BJ (cell line): Measurements from ENCODE around the gene KIAA0232. TPM values are rescaled to one million over a fixed set of nuclear protein-coding genes. Genes with fewer than 3 reads are reported as not detected.

ENCODE experiments used
- CTCF ChIA-PET: fragments of 350-600 bp; formaldehyde crosslinking; extraction: SDS; loops from one replicate; lab custom pipeline; 2021; ENCODE audit warnings: antibody characterized with exemption, inconsistent platforms; lab: Yijun Ruan, JAX
- POLR2A ChIA-PET: fragments of 300-600 bp; sonication (Branson Sonifier 250); formaldehyde crosslinking; extraction: SDS; loops from one replicate; lab custom pipeline; 2021; ENCODE audit warnings: antibody characterized with exemption; lab: Charles Lee
- DNase-seq: peaks from one replicate; pipeline ENCODE4 v3.0.0-alpha.2; 2011; ENCODE audit warnings: low read depth
- H3K27me3 ChIP-seq: 2 replicates; pipeline ENCODE4 v1.6.0; 2011; ENCODE audit warnings: low read length; ENCODE audit not compliant: control insufficient read depth, insufficient read depth
- H3K36me3 ChIP-seq: 2 replicates; pipeline ENCODE4 v1.5.1; 2011; ENCODE audit warnings: low read length; ENCODE audit not compliant: control insufficient read depth, insufficient read depth
- H3K4me3 ChIP-seq: 2 replicates; pipeline ENCODE4 v1.5.1; 2011; ENCODE audit warnings: low read depth, mild to moderate bottlenecking, control low read depth, low read length
- CTCF ChIP-seq: IDR thresholded peaks from 2 replicates; pipeline ENCODE4 v1.5.1; 2011; ENCODE audit warnings: low read depth, mild to moderate bottlenecking, control low read depth, inconsistent platforms, low read length, moderate library complexity; ENCODE audit not compliant: insufficient read depth
- polyA plus RNA-seq: library from polyadenylated mRNA; depleted of rRNA; stranded (reverse); fragments of >200 nt; gene quantifications from 2 replicates; pipeline ENCODE4 v1.2.3, GENCODE V29; 2011

Gene KIAA0232
- polyA plus RNA-seq, 1 experiment, result 11.0 TPM

- Histone ChIP-seq H3K36me3 (no peaks in the 10 kb centered on the region), H3K27me3 (peaks cover 16% of the 10 kb centered on the region), H3K4me3 (no peak overlapping the region)
- no peak for DNase-seq
- no peak for TF ChIP-seq CTCF
- POLR2A ChIA-PET, result no interaction called here
- CTCF ChIA-PET, result no interaction called here
Observed at GRCh38 chr4:6772223-6772928, 10.2 kb upstream of the KIAA0232 start.

GRCh38 chr4:6773106-6773505 lies 9.4 kb upstream of the KIAA0232 start:
- POLR2A ChIA-PET, result no interaction called here
- DNase-seq, result no peak
- Histone ChIP-seq H3K4me3 (no peak overlapping the region), H3K36me3 (no peaks in the 10 kb centered on the region), H3K27me3 (peaks cover 16% of the 10 kb centered on the region)
- TF ChIP-seq CTCF, result no peak
- CTCF ChIA-PET, result no interaction called here

- no peak for DNase-seq
- CTCF ChIA-PET, result no interaction called here
- Histone ChIP-seq H3K27me3 (peaks cover 14% of the 10 kb centered on the region), H3K36me3 (no peaks in the 10 kb centered on the region), H3K4me3 (no peak overlapping the region)
- no peak for TF ChIP-seq CTCF
- POLR2A ChIA-PET, result no interaction called here
Observed at GRCh38 chr4:6773616-6774540, 8.6 kb upstream of the KIAA0232 start.

- CTCF ChIA-PET, result no interaction called here
- H3K27me3 ChIP-seq, result peaks cover 14% of the 10 kb centered on the region
- TF ChIP-seq CTCF, result no peak
Observed at GRCh38 chr4:6775746-6776145, 6.8 kb upstream of the KIAA0232 start.

More at GRCh38 chr4:6775746-6776145, 6.8 kb upstream of the KIAA0232 start:
- no peak overlapping the region for H3K4me3 ChIP-seq
- DNase-seq, result no peak
- POLR2A ChIA-PET, result no interaction called here
- no peaks in the 10 kb centered on the region for H3K36me3 ChIP-seq
